HEK293T (cell line): ENCODE results near the gene LINC00632.
"Not testable (repeated sequence)": the region's sequence is repeated elsewhere in the genome, so short reads cannot be mapped to it uniquely, and the experiment has no call there.

ENCODE experiments used
- FOXM1 ChIP-seq: fragments of 450-650 bp; IDR thresholded peaks from 2 replicates; pipeline ENCODE4 v1.6.1; 2017; ENCODE audit warnings: mild to moderate bottlenecking, borderline replicate concordance
- SP1 ChIP-seq: fragments of 450-650 bp; IDR thresholded peaks from 2 replicates; pipeline ENCODE4 v1.6.1; 2017
- SUZ12 ChIP-seq: fragments of 450-650 bp; IDR thresholded peaks from 2 replicates; pipeline ENCODE4 v1.6.1; 2016; ENCODE audit warnings: mild to moderate bottlenecking
- ZNF384 ChIP-seq: fragments of 450-650 bp; IDR thresholded peaks from 2 replicates; pipeline ENCODE4 v1.6.1; 2016
- TF ChIP-seq, protein P1 (sequence below): fragments of 450-650 bp; IDR thresholded peaks from 2 replicates; pipeline ENCODE4 v1.6.1; 2016

DNA sequence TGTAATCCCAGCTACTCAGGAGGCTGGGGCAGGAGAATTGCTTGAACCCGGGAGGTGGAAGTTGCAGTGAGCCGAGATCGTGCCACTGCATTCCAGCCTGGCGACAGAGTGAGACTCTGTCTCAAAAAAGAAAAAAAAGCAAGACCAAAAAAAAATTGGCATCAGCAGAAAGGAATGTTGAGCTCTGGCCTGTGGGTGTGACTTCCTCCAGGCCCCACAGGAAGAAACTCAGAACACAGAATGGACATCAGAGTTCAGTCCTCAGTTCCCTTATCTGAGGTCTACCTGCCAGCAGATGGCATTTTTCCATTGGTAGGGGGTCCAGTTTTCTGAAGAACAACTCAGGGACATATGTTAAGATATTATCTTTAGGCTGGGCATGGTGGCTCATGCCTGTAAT lies 18.0 kb upstream of the LINC00632 start:
- TF ChIP-seq SP1, FOXM1, SUZ12, ZNF384: not testable (repeated sequence)
- TF ChIP-seq, protein P1, sequence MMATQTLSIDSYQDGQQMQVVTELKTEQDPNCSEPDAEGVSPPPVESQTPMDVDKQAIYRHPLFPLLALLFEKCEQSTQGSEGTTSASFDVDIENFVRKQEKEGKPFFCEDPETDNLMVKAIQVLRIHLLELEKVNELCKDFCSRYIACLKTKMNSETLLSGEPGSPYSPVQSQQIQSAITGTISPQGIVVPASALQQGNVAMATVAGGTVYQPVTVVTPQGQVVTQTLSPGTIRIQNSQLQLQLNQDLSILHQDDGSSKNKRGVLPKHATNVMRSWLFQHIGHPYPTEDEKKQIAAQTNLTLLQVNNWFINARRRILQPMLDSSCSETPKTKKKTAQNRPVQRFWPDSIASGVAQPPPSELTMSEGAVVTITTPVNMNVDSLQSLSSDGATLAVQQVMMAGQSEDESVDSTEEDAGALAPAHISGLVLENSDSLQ = not testable (repeated sequence)
